WTC11 (cell line): ENCODE results near the gene SBK3. TPM values are rescaled to one million over a fixed set of nuclear protein-coding genes. Genes with fewer than 3 reads are reported as not detected.

Experiments used
- ATF1 ChIP-seq: sonication (generic); formaldehyde crosslinking; IDR thresholded peaks from 2 replicates; pipeline ENCODE4 v1.8.1; 2023; ENCODE audit warnings: mild to moderate bottlenecking, moderate library complexity, missing genetic modification reagents
- EMX1 ChIP-seq: fragments of 250-450 bp; sonication (Bioruptor Pico); IDR thresholded peaks from 2 replicates; pipeline ENCODE4 v1.8.0; 2021; ENCODE audit warnings: mild to moderate bottlenecking
- FOXK1 ChIP-seq: sonication (generic); formaldehyde crosslinking; IDR thresholded peaks from 2 replicates; pipeline ENCODE4 v1.8.0; 2022; ENCODE audit warnings: mild to moderate bottlenecking, moderate library complexity, missing genetic modification reagents
- FOXP1 ChIP-seq: sonication (generic); formaldehyde crosslinking; IDR thresholded peaks from 2 replicates; pipeline ENCODE4 v1.8.0; 2022; ENCODE audit warnings: missing genetic modification reagents, mild to moderate bottlenecking, moderate library complexity, borderline replicate concordance
- JAZF1 ChIP-seq: fragments of 250-450 bp; sonication (Bioruptor Pico); IDR thresholded peaks from 2 replicates; pipeline ENCODE4 v1.9.0; 2021; ENCODE audit warnings: moderate library complexity, mild to moderate bottlenecking, inconsistent platforms
- NFYB ChIP-seq: sonication (generic); formaldehyde crosslinking; conservative IDR thresholded peaks from 2 replicates; pipeline ENCODE4 v1.8.0; 2022; ENCODE audit warnings: low read depth, missing genetic modification reagents
- NR3C1 ChIP-seq: sonication (generic); formaldehyde crosslinking; conservative IDR thresholded peaks from 2 replicates; pipeline ENCODE4 v1.8.1; 2023; ENCODE audit warnings: low read depth, mild to moderate bottlenecking, missing genetic modification reagents
- TEAD4 ChIP-seq: sonication (generic); formaldehyde crosslinking; IDR thresholded peaks from 2 replicates; pipeline ENCODE4 v1.8.0; 2022; ENCODE audit warnings: mild to moderate bottlenecking, missing genetic modification reagents
- ZNF671 ChIP-seq: fragments of 250-450 bp; sonication (Bioruptor Pico); IDR thresholded peaks from 2 replicates; pipeline ENCODE4 v1.8.0; 2021; ENCODE audit warnings: mild to moderate bottlenecking
- total RNA-seq: library from RNA; stranded (reverse); gene quantifications from 3 replicates; pipeline ENCODE4 v1.2.3, GENCODE V29; 2021
- TF ChIP-seq, protein P1 (sequence below): sonication (generic); formaldehyde crosslinking; IDR thresholded peaks from 2 replicates; pipeline ENCODE4 v1.8.1; 2023; ENCODE audit warnings: mild to moderate bottlenecking, missing genetic modification reagents, moderate library complexity
- TF ChIP-seq, protein P2 (sequence below): sonication (generic); formaldehyde crosslinking; IDR thresholded peaks from 2 replicates; pipeline ENCODE4 v1.8.0; 2022; ENCODE audit warnings: mild to moderate bottlenecking, missing genetic modification reagents
- TF ChIP-seq, protein P3 (sequence below): sonication (generic); formaldehyde crosslinking; conservative IDR thresholded peaks from 2 replicates; pipeline ENCODE4 v1.8.1; 2022; ENCODE audit warnings: mild to moderate bottlenecking, missing genetic modification reagents
- TF ChIP-seq, protein P4 (sequence below): sonication (generic); formaldehyde crosslinking; IDR thresholded peaks from 2 replicates; pipeline ENCODE4 v1.8.1; 2022; ENCODE audit warnings: missing genetic modification reagents, borderline replicate concordance

SBK3 gene
- total RNA-seq, 1 experiment from 2014 or later: 0.90 TPM

DNA sequence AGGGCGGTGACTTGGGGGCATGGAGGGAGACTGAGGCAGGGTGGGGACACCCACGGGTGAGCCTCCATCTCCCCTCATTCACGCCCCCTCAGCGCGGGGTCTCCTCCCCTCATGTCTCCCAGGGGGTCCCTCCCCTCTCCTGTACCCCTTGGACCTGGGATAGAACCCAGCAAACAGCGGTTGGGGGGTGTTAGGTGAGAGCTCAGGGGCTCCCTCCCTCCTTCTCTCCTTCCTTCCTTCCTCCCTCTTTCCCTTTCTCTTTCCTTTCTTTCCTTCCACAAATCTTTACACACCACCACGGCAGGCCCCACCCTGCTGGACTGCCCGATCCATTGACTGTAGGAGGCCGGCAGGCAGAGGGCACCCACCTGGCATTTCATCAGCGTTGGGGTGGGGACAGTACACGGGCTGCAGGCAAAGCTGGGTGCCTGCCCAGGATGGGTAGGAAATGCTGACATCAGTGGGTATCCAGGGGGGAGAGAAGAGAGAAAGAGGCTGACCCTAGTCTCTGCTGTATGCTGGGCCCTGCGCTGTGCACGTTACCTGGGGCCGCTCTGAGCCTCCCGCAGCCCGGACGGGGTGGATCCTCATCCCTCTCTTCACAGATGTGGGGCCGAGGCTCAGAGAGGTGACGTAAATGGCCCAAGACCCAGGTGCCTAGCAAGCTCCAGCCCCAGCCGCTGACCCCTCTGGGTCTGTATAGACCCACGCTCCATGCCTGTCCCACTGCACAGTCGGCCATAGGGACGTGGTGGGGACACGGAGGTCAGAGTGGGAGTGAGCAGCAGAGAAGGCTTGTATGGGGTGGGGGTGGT is 53.6 kb downstream of the SBK3 start (continued):
- TF ChIP-seq, protein P1, sequence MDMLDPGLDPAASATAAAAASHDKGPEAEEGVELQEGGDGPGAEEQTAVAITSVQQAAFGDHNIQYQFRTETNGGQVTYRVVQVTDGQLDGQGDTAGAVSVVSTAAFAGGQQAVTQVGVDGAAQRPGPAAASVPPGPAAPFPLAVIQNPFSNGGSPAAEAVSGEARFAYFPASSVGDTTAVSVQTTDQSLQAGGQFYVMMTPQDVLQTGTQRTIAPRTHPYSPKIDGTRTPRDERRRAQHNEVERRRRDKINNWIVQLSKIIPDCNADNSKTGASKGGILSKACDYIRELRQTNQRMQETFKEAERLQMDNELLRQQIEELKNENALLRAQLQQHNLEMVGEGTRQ: no peak
- TF ChIP-seq ZNF671 (CRISPR knock-in tag) (no peak), FOXP1 (CRISPR knock-in tag) (no peak), EMX1 (CRISPR knock-in tag) (no peak), FOXK1 (CRISPR knock-in tag) (no peak), NR3C1 (CRISPR knock-in tag) (no peak), JAZF1 (no peak), ATF1 (CRISPR knock-in tag) (no peak), NFYB (no peak), TEAD4 (no peak)
- TF ChIP-seq, protein P2, sequence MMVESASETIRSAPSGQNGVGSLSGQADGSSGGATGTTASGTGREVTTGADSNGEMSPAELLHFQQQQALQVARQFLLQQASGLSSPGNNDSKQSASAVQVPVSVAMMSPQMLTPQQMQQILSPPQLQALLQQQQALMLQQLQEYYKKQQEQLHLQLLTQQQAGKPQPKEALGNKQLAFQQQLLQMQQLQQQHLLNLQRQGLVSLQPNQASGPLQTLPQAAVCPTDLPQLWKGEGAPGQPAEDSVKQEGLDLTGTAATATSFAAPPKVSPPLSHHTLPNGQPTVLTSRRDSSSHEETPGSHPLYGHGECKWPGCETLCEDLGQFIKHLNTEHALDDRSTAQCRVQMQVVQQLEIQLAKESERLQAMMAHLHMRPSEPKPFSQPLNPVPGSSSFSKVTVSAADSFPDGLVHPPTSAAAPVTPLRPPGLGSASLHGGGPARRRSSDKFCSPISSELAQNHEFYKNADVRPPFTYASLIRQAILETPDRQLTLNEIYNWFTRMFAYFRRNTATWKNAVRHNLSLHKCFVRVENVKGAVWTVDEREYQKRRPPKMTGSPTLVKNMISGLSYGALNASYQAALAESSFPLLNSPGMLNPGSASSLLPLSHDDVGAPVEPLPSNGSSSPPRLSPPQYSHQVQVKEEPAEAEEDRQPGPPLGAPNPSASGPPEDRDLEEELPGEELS: no peak
- TF ChIP-seq, protein P3, sequence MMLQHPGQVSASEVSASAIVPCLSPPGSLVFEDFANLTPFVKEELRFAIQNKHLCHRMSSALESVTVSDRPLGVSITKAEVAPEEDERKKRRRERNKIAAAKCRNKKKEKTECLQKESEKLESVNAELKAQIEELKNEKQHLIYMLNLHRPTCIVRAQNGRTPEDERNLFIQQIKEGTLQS (CRISPR knock-in tag): no peak
- TF ChIP-seq, protein P4, sequence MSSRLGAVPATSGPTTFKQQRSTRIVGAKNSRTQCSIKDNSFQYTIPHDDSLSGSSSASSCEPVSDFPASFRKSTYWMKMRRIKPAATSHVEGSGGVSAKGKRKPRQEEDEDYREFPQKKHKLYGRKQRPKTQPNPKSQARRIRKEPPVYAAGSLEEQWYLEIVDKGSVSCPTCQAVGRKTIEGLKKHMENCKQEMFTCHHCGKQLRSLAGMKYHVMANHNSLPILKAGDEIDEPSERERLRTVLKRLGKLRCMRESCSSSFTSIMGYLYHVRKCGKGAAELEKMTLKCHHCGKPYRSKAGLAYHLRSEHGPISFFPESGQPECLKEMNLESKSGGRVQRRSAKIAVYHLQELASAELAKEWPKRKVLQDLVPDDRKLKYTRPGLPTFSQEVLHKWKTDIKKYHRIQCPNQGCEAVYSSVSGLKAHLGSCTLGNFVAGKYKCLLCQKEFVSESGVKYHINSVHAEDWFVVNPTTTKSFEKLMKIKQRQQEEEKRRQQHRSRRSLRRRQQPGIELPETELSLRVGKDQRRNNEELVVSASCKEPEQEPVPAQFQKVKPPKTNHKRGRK (CRISPR knock-in tag): no peak

Other genes starting within 250 kb of the SBK3 start
- gene TMEM150B, start 220.2 kb downstream of the SBK3 start, total RNA-seq: 0.44 to 0.50 TPM in 2 of 3 replicates, not detected in the other
- 49.1 to 63.1 TPM (median 52.3 TPM) in 3 replicates for gene KMT5C, start 205.7 kb downstream of the SBK3 start, total RNA-seq
- gene COX6B2, start 190.8 kb downstream of the SBK3 start, total RNA-seq: 4.1 to 8.0 TPM (median 4.3 TPM) in 3 replicates
- gene GARIN5B, start 182.3 kb downstream of the SBK3 start, total RNA-seq: 0.07 to 0.09 TPM in 2 of 3 replicates, not detected in the other
- 1.2 to 1.8 TPM (median 1.6 TPM) in 3 replicates for gene IL11, start 175.1 kb downstream of the SBK3 start, total RNA-seq
- 0.33 to 2.6 TPM (median 0.82 TPM) in 3 replicates for gene TMEM190, start 168.7 kb downstream of the SBK3 start, total RNA-seq
- gene TMEM238, start 161.3 kb downstream of the SBK3 start, total RNA-seq: 5.8 to 8.3 TPM (median 6.5 TPM) in 3 replicates
- gene RPL28, start 159.6 kb downstream of the SBK3 start, total RNA-seq: 2,505 to 2,895 TPM (median 2,837 TPM) in 3 replicates
- 442 to 516 TPM (median 467 TPM) in 3 replicates for gene UBE2S, start 137.8 kb downstream of the SBK3 start, total RNA-seq
- 0.79 to 0.94 TPM (median 0.87 TPM) in 3 replicates for gene SHISA7, start 102.2 kb downstream of the SBK3 start, total RNA-seq
- gene ISOC2, start 83.9 kb downstream of the SBK3 start, total RNA-seq: 96.3 to 96.6 TPM (median 96.4 TPM) in 3 replicates
- gene C19orf85, start 80.8 kb downstream of the SBK3 start, total RNA-seq: 2.1 to 2.5 TPM (median 2.2 TPM) in 3 replicates
- gene ZNF628, start 68.9 kb downstream of the SBK3 start, total RNA-seq: 14.0 to 23.6 TPM (median 17.8 TPM) in 3 replicates
- 71.9 to 87.7 TPM (median 74.8 TPM) in 3 replicates for gene NAT14, start 60.4 kb downstream of the SBK3 start, total RNA-seq
- 1.8 to 2.9 TPM (median 2.5 TPM) in 3 replicates for gene SSC5D, start 57.1 kb downstream of the SBK3 start, total RNA-seq
- gene SBK2, start 8.4 kb downstream of the SBK3 start, total RNA-seq: 5.2 to 6.4 TPM (median 5.8 TPM) in 3 replicates
- 29.7 to 30.4 TPM (median 30.0 TPM) in 3 replicates for gene ZNF579, start 35.3 kb upstream of the SBK3 start, total RNA-seq
- 20.1 to 22.7 TPM (median 20.6 TPM) in 3 replicates for gene FIZ1, start 54.0 kb upstream of the SBK3 start, total RNA-seq
- 5.5 to 6.3 TPM (median 5.5 TPM) in 3 replicates for gene ZNF524, start 54.7 kb upstream of the SBK3 start, total RNA-seq
- 18.5 to 21.7 TPM (median 19.0 TPM) in 3 replicates for gene ZNF865, start 60.1 kb upstream of the SBK3 start, total RNA-seq
- 9.9 to 12.1 TPM (median 11.4 TPM) in 3 replicates for gene ZNF784, start 79.0 kb upstream of the SBK3 start, total RNA-seq
- 31.3 to 33.5 TPM (median 32.0 TPM) in 3 replicates for gene ZNF580, start 95.5 kb upstream of the SBK3 start, total RNA-seq
- gene ZNF581, start 98.1 kb upstream of the SBK3 start, total RNA-seq: 94.6 to 100 TPM (median 99.5 TPM) in 3 replicates
- gene CCDC106, start 102.7 kb upstream of the SBK3 start, total RNA-seq: 21.1 to 24.8 TPM (median 24.8 TPM) in 3 replicates
- gene U2AF2, start 109.5 kb upstream of the SBK3 start, total RNA-seq: 249 to 302 TPM (median 249 TPM) in 3 replicates
- gene EPN1, start 129.7 kb upstream of the SBK3 start, total RNA-seq: 227 to 234 TPM (median 227 TPM) in 3 replicates
- gene NLRP9, start 192.9 kb upstream of the SBK3 start, total RNA-seq: not detected in 3 replicates
- not detected in 3 replicates for gene RFPL4A, start 213.6 kb upstream of the SBK3 start, total RNA-seq
- not detected in 3 replicates for gene RFPL4AL1, start 223.6 kb upstream of the SBK3 start, total RNA-seq